Transverse colon (tissue), 4 donors: ENCODE measurements around the gene GRIN2C.

Experiments
- CTCF ChIP-seq, 5 experiments: fragments of 200-600 bp in 3 of 5; fragments of 450-650 bp in 2 of 5; sonication (generic) in 3 of 5; IDR thresholded peaks; 1 replicate in 2 of 5; 2 replicates in 3 of 5; pipeline ENCODE4 v1.5.1; 2016 to 2017; ENCODE audit warnings: antibody characterized with exemption in 5 of 5, inconsistent platforms in 3 of 5, mild to moderate bottlenecking in 2 of 5, moderate library complexity in 1 of 5
- EP300 ChIP-seq: sonication (generic); formaldehyde crosslinking; IDR thresholded peaks from one replicate; pipeline ENCODE4 v1.6.1; 2017; ENCODE audit warnings: antibody characterized with exemption, low read depth
- POLR2A ChIP-seq: fragments of 450-650 bp; IDR thresholded peaks from one replicate; pipeline ENCODE4 v1.6.1; 2016; ENCODE audit warnings: antibody characterized with exemption, mild to moderate bottlenecking, moderate library complexity
- POLR2AphosphoS5 ChIP-seq, 3 donors: sonication (generic); formaldehyde crosslinking; IDR thresholded peaks; one replicate each; pipeline ENCODE4 v1.6.1; 2016; ENCODE audit warnings: antibody characterized with exemption in 3 of 3

- no peak for TF ChIP-seq CTCF (IDR thresholded peaks at IDR 0.05)
- TF ChIP-seq POLR2A: no peak
- no peak for TF ChIP-seq POLR2AphosphoS5 (IDR thresholded peaks at IDR 0.05)
- no peak for TF ChIP-seq EP300
Observed at GRCh38 chr17:74836691-74837467, 22.8 kb downstream of the GRIN2C start.
